ENCODE results near the gene ZNF383.
A peak's percentile ranks its signal among the peaks of the same experiment; 100 is the strongest.
"Not testable (repeated sequence)": the region's sequence is repeated elsewhere in the genome, so short reads cannot be mapped to it uniquely, and the experiment has no call there.

ZNF383 gene

DNA sequence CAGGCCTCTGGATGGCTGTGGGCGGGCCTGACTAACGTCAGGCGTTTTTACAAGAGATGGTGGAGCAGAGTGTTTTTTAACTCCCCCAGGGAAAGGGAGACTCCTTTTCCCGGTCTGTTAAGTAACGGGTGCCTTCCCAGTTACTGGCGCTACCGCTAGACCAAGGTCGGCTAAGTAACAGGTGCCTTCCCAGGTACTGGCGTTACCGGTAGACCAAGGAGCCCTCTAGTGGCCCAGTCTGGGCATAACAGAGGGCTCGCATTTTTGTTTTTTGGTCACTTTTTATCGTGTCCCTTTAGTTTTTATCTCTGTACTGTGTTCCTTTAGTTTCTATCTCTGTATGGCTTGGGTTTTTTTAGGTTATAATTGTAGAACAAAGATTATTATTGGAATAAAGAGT lies 10.0 kb downstream of the ZNF383 start:
- Histone ChIP-seq H3K4ac (ENCODE audit: low read depth, low read length) (no peak overlapping the region), H3K23ac (ENCODE audit: low read length) (no peak overlapping the region), H3K4me3 (ENCODE audit: low read length) (no peak overlapping the region), H3K18ac (ENCODE audit: low read length) (no peak overlapping the region), H3K79me1 (ENCODE audit: low read length) (peaks cover 1% of the 10 kb centered on the region), H3K56ac (ENCODE audit: low read length) (no peak overlapping the region), H3K36me3 (ENCODE audit: control insufficient read depth, insufficient read depth, low read length) (peaks cover 4% of the 10 kb centered on the region), H2BK120ac (ENCODE audit: low read depth, low read length) (no peak overlapping the region), H3K27ac (ENCODE audit: low read depth, low read length) (no peak overlapping the region), H3K27me3 (ENCODE audit: insufficient read depth, low read length, poor library complexity) (no peaks in the 10 kb centered on the region), H4K5ac (ENCODE audit: low read length) (no peak overlapping the region), H4K8ac (ENCODE audit: low read depth, low read length) (no peak overlapping the region), H3K79me2 (ENCODE audit: control insufficient read depth, insufficient read depth, low read length) (no peaks in the 10 kb centered on the region), H2BK15ac (replicated peaks; ENCODE audit: low read depth) (no peak overlapping the region), H3K4me1 (ENCODE audit: control insufficient read depth, low read depth, low read length) (no peaks in the 10 kb centered on the region), H3K9ac (ENCODE audit: low read length) (no peak overlapping the region), H2BK5ac (ENCODE audit: low read length) (no peak overlapping the region), H3K4me2 (ENCODE audit: low read length) (no peak overlapping the region), H2AK5ac (ENCODE audit: low read length) (no peak overlapping the region)
- peak; percentile 72 for DNase-seq
- no CpG with 5 or more reads among the region's 12 CpGs for WGBS (ENCODE audit: extremely low coverage, insufficient coverage, low lambda C conversion rate)

DNA sequence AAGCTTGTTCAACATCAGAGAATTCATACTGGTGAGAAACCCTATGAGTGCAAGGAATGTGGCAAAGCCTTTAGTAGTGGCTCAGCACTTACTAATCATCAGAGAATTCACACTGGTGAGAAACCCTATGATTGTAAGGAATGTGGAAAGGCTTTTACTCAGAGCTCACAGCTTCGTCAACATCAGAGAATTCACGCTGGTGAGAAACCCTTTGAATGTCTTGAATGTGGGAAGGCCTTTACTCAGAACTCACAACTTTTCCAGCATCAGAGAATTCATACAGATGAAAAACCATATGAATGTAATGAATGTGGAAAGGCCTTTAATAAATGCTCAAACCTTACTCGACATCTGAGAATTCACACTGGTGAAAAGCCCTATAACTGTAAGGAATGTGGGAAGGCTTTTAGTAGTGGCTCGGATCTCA lies 25.2 kb downstream of the ZNF383 start:
- Histone ChIP-seq H3K18ac (ENCODE audit: low read length) (no peak overlapping the region), H3K56ac (ENCODE audit: low read length) (no peak overlapping the region), H3K27me3 (ENCODE audit: insufficient read depth, low read length, poor library complexity) (peaks cover 2% of the 10 kb centered on the region), H3K36me3 (ENCODE audit: control insufficient read depth, insufficient read depth, low read length) (peaks cover 9% of the 10 kb centered on the region), H3K4me3 (ENCODE audit: low read length) (peak overlapping the region; percentile 6), H2AK5ac (ENCODE audit: low read length) (no peak overlapping the region), H2BK15ac (replicated peaks; ENCODE audit: low read depth) (no peak overlapping the region), H4K8ac (ENCODE audit: low read depth, low read length) (no peak overlapping the region), H2BK5ac (ENCODE audit: low read length) (no peak overlapping the region), H3K4ac (ENCODE audit: low read depth, low read length) (no peak overlapping the region), H3K4me1 (ENCODE audit: control insufficient read depth, low read depth, low read length) (no peaks in the 10 kb centered on the region), H4K5ac (ENCODE audit: low read length) (no peak overlapping the region), H3K9ac (ENCODE audit: low read length) (no peak overlapping the region), H3K27ac (ENCODE audit: low read depth, low read length) (no peak overlapping the region), H3K4me2 (ENCODE audit: low read length) (no peak overlapping the region), H3K23ac (ENCODE audit: low read length) (no peak overlapping the region), H3K79me1 (ENCODE audit: low read length) (no peaks in the 10 kb centered on the region), H3K79me2 (ENCODE audit: control insufficient read depth, insufficient read depth, low read length) (no peaks in the 10 kb centered on the region), H2BK120ac (ENCODE audit: low read depth, low read length) (no peak overlapping the region)
- no CpG with 5 or more reads among the region's 4 CpGs for whole genome bisulfite sequencing (ENCODE audit: extremely low coverage, insufficient coverage, low lambda C conversion rate)
- no peak for DNase-seq

DNA sequence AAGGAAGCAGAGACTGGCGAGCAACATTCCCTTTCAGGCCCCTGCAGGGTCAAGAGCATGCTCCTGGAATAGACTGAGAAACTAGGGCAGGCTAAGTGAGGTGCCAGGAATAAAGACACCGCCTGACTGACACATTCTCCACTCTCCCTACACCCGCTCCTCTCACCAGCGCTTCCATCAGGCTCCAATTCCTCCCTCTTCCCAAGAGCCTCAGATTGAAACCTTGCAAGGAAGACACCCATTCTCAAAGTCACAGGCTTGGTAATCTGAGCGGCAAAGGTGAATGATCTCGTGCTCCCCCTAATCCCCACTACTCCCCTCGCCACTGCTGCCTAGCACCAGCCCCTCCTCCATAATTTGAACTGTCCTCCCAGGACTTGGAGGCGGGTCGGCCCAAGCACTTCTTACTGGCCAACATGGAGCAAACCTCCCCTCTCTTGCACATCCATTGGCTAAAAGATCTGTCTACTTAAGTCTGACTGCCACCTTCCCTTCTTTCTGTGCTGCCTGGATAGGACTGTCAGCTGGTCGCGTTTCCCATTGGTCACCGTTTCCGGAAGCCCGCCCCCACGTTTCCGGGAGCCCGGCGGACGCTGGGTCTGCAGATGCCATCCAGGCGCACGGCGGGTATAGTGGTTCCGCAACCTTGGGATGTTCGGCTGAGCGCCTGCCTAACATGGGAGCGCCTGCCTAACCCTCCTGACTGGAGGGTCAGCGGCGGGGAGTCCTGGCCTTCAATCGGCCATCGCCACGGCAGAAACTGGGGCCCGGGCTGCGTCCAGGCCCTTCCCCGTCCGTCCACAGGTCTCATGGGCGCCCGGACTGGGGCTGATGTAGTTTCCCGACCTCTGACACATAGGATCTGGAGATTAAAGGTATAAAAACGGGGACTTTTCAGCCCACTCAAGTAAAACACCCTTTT lies 33.6 kb downstream of the ZNF383 start:
- H3K4ac ChIP-seq (ENCODE audit: low read depth, low read length), result no peak overlapping the region
- H2BK5ac ChIP-seq (ENCODE audit: low read length), result no peak overlapping the region
- H3K4me1 ChIP-seq (ENCODE audit: control insufficient read depth, low read depth, low read length), result no peaks in the 10 kb centered on the region
- WGBS (ENCODE audit: extremely low coverage, insufficient coverage, low lambda C conversion rate), result no CpG with 5 or more reads among the region's 39 CpGs
- no peaks in the 10 kb centered on the region for H3K36me3 ChIP-seq (ENCODE audit: control insufficient read depth, insufficient read depth, low read length)
- peak; percentile 98 for DNase-seq
- peak overlapping the region; percentile 20 for H3K9ac ChIP-seq (ENCODE audit: low read length)
- no peaks in the 10 kb centered on the region for H3K27me3 ChIP-seq (ENCODE audit: insufficient read depth, low read length, poor library complexity)
- H3K23ac ChIP-seq (ENCODE audit: low read length), result no peak overlapping the region
- H3K79me2 ChIP-seq (ENCODE audit: control insufficient read depth, insufficient read depth, low read length), result no peaks in the 10 kb centered on the region
- no peak overlapping the region for H2AK5ac ChIP-seq (ENCODE audit: low read length)
- no peak overlapping the region for H2BK120ac ChIP-seq (ENCODE audit: low read depth, low read length)
- H2BK15ac ChIP-seq (replicated peaks; ENCODE audit: low read depth), result no peak overlapping the region
- H3K56ac ChIP-seq (ENCODE audit: low read length), result no peak overlapping the region
- H4K5ac ChIP-seq (ENCODE audit: low read length), result no peak overlapping the region
- no peak overlapping the region for H3K27ac ChIP-seq (ENCODE audit: low read depth, low read length)
- H3K18ac ChIP-seq (ENCODE audit: low read length), result no peak overlapping the region
- peak overlapping the region; percentile 34 for H3K4me3 ChIP-seq (ENCODE audit: low read length)
- H3K79me1 ChIP-seq (ENCODE audit: low read length), result no peaks in the 10 kb centered on the region
- H3K4me2 ChIP-seq (ENCODE audit: low read length), result no peak overlapping the region
- no peak overlapping the region for H4K8ac ChIP-seq (ENCODE audit: low read depth, low read length)

DNA sequence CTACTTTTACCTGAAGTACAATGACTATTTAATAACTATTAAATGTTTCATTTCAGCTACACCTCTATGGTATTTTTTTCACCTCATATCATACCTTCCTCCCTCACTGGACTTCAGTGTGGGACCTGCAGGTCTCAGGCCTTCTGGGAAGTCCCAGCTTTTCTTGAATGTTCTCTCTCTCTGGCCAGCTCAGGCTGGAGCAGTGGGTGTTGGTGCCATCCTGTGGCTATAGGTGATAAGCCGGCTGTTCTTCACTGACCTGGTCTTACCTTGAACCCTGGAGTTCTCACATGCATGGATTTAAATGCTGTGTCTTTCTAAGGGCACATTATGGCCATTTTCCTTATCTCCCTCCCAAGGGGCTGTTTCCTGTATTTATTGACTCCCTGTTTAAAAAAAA lies 45.0 kb downstream of the ZNF383 start:
- H3K27ac ChIP-seq (ENCODE audit: low read depth, low read length); H2AK5ac ChIP-seq (ENCODE audit: low read length); H4K5ac ChIP-seq (ENCODE audit: low read length); H2BK5ac ChIP-seq (ENCODE audit: low read length); H3K9ac ChIP-seq (ENCODE audit: low read length); H3K18ac ChIP-seq (ENCODE audit: low read length); H2BK120ac ChIP-seq (ENCODE audit: low read depth, low read length); H3K4me3 ChIP-seq (ENCODE audit: low read length); DNase-seq; H3K79me1 ChIP-seq (ENCODE audit: low read length); H3K56ac ChIP-seq (ENCODE audit: low read length); H3K27me3 ChIP-seq (ENCODE audit: insufficient read depth, low read length, poor library complexity); H2BK15ac ChIP-seq (replicated peaks; ENCODE audit: low read depth); H3K79me2 ChIP-seq (ENCODE audit: control insufficient read depth, insufficient read depth, low read length); H3K4me2 ChIP-seq (ENCODE audit: low read length); H3K23ac ChIP-seq (ENCODE audit: low read length); H3K36me3 ChIP-seq (ENCODE audit: control insufficient read depth, insufficient read depth, low read length); H3K4me1 ChIP-seq (ENCODE audit: control insufficient read depth, low read depth, low read length); H3K4ac ChIP-seq (ENCODE audit: low read depth, low read length); H4K8ac ChIP-seq (ENCODE audit: low read depth, low read length): not testable (repeated sequence)
- no CpG with 5 or more reads among the region's 1 CpG for WGBS (ENCODE audit: extremely low coverage, insufficient coverage, low lambda C conversion rate)

DNA sequence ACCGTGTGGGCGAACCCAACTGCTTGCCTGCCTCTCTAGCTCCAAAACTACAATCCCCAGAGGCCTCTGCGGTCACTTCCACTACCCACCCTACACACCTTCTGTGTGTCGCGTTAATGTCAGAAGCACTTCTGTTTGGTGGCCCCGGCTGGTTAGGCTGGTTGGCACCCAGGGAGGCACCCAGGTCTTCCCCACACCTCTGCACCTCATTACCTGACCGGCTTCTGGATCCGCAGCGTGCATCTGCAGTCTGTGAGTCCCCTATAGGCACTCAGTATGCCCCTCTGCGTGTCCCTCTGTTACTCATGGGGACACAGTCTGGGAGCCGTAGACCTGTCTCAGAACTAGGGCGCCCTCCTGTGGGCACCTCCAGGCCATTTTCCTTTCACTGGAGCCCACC lies 49.0 kb downstream of the ZNF383 start:
- H3K9ac ChIP-seq (ENCODE audit: low read length); DNase-seq; H3K79me1 ChIP-seq (ENCODE audit: low read length); H2BK15ac ChIP-seq (replicated peaks; ENCODE audit: low read depth); H3K27ac ChIP-seq (ENCODE audit: low read depth, low read length); H4K5ac ChIP-seq (ENCODE audit: low read length); H3K36me3 ChIP-seq (ENCODE audit: control insufficient read depth, insufficient read depth, low read length); H3K23ac ChIP-seq (ENCODE audit: low read length); H2BK120ac ChIP-seq (ENCODE audit: low read depth, low read length); H2AK5ac ChIP-seq (ENCODE audit: low read length); H2BK5ac ChIP-seq (ENCODE audit: low read length); H3K4me2 ChIP-seq (ENCODE audit: low read length); H3K4me3 ChIP-seq (ENCODE audit: low read length); H4K8ac ChIP-seq (ENCODE audit: low read depth, low read length); H3K18ac ChIP-seq (ENCODE audit: low read length); H3K79me2 ChIP-seq (ENCODE audit: control insufficient read depth, insufficient read depth, low read length); H3K4me1 ChIP-seq (ENCODE audit: control insufficient read depth, low read depth, low read length); H3K27me3 ChIP-seq (ENCODE audit: insufficient read depth, low read length, poor library complexity); H3K56ac ChIP-seq (ENCODE audit: low read length); H3K4ac ChIP-seq (ENCODE audit: low read depth, low read length): not testable (repeated sequence)
- WGBS (ENCODE audit: extremely low coverage, insufficient coverage, low lambda C conversion rate), result no CpG with 5 or more reads among the region's 12 CpGs

DNA sequence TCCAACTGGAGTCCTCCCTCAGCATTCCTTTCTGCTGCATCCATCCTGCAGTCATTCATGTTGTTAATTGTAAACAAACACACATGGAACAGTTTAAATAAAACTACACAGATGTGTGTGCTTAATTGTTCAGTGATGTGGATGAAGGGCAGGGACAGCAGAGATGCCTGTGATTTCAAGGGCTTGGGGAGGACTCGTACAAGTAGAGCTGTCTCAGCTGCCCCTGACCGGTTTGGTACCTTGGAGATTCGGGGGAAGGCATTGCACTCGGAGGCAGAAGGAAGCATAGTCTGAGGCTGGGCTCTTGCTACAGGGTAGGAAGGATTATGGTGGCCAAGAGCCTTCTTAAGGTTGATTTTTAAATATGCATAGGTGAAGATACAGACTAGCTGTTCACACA lies 49.7 kb downstream of the ZNF383 start:
- H4K8ac ChIP-seq (ENCODE audit: low read depth, low read length); H2AK5ac ChIP-seq (ENCODE audit: low read length); H3K9ac ChIP-seq (ENCODE audit: low read length); H3K36me3 ChIP-seq (ENCODE audit: control insufficient read depth, insufficient read depth, low read length); H3K4me2 ChIP-seq (ENCODE audit: low read length); H3K4me1 ChIP-seq (ENCODE audit: control insufficient read depth, low read depth, low read length); H2BK15ac ChIP-seq (replicated peaks; ENCODE audit: low read depth); H3K18ac ChIP-seq (ENCODE audit: low read length); H2BK5ac ChIP-seq (ENCODE audit: low read length); H3K4ac ChIP-seq (ENCODE audit: low read depth, low read length); H3K79me2 ChIP-seq (ENCODE audit: control insufficient read depth, insufficient read depth, low read length); H3K56ac ChIP-seq (ENCODE audit: low read length); H3K4me3 ChIP-seq (ENCODE audit: low read length); H2BK120ac ChIP-seq (ENCODE audit: low read depth, low read length); H3K27me3 ChIP-seq (ENCODE audit: insufficient read depth, low read length, poor library complexity); H3K79me1 ChIP-seq (ENCODE audit: low read length); H4K5ac ChIP-seq (ENCODE audit: low read length); H3K27ac ChIP-seq (ENCODE audit: low read depth, low read length); DNase-seq; H3K23ac ChIP-seq (ENCODE audit: low read length): not testable (repeated sequence)
- no CpG with 5 or more reads among the region's 4 CpGs for WGBS (ENCODE audit: extremely low coverage, insufficient coverage, low lambda C conversion rate)
